EH (cell line): ENCODE results near the gene FAM25G.
"Not testable (repeated sequence)": the region's sequence is repeated elsewhere in the genome, so short reads cannot be mapped to it uniquely, and the experiment has no call there.

Experiments
- DNase-seq: peaks from one replicate; pipeline ENCODE4 v3.0.0-alpha.2; 2015; ENCODE audit warnings: low read depth

FAM25G gene

GRCh38 chr10:47465216-47465917, 26.1 kb downstream of the FAM25G start:
- not testable (repeated sequence) for DNase-seq

DNA sequence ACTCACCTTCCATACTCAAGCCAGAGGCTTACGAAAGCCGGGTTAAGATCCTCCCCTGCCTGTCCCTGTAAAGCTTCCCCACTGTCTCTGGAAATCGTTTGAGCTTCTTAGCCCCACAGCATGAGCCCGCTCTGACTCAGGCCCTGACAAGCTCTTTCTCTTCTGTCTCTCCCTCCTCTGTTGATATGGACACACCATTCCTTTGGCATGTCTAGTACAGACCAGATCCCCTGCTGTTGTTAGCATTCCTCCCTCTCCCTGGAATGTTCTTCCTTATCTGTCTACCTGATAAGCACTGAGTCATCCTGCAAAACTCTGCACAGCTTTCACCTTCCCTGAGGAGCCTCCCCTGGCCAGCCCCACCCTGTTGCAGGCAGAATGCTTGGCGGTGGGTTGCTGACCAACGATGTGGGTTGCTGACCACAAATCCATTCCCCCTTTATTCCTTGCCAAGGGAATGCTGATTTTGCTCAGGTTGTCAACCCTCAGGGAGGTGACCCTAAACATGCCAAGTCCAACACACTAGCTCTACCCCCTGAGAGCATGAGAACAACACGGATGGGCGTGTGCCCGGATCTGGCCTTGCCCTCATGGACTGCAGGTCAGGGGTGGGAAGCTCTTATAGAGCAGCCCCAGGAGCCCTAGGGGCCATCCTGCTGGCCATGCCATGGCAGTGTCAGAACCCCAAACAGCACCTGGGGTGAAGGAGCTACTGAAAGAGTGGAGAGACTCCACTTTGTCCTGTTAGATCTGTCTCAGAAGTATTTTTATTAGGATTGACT, 28.7 kb downstream of the FAM25G start:
- not testable (repeated sequence) for DNase-seq

DNA sequence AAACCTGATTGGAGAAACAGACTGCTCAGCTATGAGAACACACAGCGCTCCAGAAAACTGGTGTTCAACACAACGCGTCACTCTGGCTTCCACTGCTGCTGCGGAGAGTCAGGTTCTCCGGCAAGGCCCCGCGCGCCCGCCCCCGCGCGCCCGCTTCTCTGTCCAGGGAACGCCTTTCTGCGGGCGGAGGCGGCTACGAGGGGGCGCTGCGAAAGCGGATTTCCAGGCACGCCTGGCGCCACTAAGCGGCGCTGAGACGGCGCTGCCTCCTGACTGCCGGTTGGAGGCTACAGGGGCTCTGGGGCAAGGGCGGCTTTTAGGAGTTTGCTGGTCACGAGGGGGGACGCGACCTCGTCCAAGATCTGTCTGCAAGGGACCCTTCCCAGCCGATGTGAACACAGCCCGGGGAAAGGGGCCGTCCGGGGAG, 30.2 kb downstream of the FAM25G start:
- DNase-seq, result peak; percentile 68

DNA sequence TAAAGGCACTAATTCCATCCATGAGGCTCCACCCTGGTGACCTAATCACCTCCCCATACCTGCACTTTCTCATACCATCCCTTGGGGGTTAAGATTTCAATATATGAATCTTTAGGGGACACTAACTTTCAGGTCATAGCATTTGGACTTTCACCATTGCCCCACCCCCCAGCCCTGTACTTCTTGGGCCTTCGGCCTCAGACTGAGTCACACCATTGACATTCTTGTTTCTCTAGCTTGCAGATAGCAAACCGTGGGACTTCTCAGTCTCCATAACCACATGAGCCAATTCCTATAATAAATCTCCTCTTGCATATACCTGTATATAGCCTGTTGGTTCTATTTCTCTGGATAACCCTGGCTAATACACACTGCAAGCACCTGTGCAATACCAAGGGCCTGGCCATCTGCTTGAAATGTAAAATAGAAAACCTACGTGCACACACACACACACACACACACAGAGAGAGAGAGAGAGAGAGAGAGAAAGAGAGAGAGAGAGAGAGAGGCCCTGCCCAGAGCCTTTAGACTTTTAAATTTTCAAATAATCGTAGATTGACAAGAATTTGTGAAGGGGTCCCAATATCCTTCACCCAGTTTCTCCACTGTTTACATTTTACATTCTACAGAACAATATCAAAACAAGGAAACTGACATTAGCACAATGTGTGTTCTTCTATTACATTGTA, 32.9 kb downstream of the FAM25G start:
- DNase-seq, result peak; percentile 88

DNA sequence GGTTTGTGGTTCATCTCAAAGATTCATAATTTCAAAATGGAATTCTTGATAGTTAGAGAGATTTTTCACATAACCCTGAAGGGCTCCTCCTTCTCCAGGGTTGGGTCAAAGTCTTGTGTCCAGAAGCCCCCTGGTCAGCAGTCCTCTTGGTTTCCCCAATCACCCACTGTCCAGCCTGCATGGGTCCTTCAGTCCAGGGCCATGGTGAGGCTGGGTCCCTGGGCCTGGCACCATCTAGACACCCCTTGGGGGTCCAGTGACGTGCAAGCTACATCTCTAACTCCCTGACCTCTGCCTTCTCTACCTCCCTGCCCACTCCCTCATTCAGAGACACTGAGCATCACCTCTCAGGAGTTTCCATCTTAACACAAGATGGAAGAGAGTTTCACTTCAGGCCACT, 33.7 kb downstream of the FAM25G start:
- no peak for DNase-seq

DNA sequence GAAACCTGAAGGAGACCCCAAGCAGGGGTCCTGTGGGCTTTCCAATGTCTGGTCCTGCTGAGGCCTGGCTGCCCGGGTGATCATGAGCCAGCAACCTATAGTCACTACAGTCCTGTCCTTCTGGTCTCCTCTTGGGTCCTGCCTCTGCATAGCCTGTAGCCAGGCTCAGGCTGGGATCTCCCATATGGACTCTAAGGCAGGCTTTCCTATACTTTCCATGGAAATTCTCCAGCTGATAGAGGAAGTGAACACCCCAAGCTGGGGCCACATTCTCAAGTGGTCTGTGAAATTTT, 34.0 kb downstream of the FAM25G start:
- DNase-seq, result no peak

GRCh38 chr10:47456794-47457527, 34.5 kb downstream of the FAM25G start:
- DNase-seq, result no peak

DNA sequence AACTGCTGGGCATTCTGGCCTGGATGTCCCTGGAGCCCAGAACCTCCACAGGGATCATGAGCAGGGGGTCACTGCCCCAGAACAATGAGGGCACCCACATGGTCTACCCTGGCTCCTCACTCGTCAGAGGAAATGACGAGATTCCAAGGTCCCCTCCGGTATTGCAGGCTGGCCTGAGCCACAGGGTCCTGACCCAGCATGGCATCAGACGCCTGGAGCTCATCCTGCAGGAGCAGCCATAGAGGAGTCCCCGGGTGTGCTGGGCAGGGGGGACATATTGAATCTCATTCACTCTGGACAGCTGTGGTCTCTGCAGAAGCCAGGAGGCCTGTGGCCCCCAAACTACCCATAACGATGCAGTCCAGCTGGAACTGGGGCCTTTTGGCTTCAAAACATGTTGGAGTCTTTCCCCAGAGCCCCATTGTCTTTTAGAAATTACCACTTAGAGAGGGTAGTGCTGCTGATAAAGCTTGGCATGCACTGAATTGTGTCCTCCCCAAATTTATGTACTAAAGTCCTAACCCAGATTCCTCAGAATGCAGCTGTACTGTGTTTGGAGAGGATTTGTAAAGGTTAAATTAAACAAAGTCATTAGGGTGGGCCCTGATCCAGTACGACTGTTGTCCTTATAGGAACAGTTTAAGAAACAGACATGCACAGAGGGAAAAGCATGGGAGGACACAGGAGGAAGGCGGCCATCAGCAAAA, 35.3 kb downstream of the FAM25G start:
- no peak for DNase-seq

- DNase-seq, result not testable (repeated sequence)
Observed at GRCh38 chr10:47455350-47456078, 36.0 kb downstream of the FAM25G start.

- DNase-seq, result no peak
Observed at GRCh38 chr10:47454780-47455058, 36.8 kb downstream of the FAM25G start.

DNA sequence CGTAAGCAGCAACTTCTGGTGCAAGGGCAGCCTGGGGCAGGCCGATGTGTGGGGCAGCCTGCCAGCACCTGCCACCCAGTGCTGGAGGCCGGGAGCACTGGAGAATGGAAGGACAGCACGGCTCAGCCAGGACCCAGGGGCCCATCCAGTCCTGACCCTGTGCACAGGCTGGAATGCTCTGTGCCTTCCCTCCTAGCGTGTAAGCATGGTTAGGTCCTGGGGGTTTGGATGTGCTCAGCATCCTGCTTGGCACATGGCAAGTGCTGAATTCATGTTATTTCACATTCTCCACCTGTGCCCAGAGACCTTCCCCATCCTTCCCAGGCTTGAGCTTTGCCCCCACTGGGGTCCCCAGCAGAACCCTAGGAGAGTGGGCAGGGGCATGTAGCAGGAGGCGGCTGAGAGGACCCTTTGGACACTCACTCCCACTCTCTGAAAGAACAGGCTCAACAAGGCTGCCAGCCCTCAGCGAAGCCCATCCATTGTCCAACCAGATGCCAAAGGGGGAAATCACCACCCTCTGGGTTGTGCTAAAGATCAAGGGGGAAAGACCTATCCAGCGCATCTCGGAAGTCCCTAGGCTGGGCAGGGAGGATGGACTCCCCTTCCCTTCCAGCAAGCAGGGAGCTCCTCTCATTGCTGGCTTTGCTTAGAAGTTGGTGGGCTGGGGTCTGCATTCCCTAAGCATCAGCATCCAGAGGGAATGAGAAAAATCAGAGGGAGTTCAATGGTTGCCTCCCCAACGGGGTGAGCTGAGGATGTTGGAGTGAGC, 37.3 kb downstream of the FAM25G start:
- no peak for DNase-seq

DNA sequence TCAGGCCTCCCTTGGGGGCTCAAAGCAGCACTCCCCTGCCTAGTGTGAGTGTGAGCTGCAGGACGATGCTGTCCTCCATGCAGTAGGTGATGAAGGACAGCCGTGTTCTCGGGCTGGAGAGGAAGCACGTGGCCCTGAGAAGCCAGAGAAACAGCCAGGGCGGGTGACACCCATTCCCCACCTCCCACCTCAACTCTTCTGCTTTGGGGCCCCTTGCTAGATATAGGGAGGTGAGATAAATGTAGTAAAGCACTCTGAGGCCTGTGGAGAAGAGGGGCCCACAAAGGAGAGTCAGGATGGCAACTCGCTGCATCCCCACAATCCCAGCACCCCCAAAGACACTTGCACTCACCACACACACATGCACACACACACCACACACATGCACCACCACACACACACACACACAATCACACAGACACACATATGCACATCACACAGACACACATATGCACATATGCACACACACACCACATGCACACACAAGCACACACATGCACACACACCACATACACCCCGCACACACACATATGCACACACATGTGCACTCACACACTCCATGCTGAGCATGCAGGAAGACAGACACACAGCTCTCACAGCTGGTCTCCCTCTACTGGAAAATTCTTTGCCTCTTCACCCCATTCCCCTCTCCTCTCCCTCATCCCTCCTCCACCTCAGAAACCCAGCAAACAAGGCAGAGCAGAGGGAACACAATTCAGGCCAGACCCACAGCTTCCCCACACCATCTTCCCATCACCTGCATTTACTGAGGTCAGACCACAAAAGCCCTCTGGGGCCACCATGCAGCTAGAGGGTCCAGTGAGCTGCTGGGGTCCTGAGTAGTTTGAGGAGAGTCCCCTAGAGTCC, 38.1 kb downstream of the FAM25G start:
- DNase-seq, result no peak

DNA sequence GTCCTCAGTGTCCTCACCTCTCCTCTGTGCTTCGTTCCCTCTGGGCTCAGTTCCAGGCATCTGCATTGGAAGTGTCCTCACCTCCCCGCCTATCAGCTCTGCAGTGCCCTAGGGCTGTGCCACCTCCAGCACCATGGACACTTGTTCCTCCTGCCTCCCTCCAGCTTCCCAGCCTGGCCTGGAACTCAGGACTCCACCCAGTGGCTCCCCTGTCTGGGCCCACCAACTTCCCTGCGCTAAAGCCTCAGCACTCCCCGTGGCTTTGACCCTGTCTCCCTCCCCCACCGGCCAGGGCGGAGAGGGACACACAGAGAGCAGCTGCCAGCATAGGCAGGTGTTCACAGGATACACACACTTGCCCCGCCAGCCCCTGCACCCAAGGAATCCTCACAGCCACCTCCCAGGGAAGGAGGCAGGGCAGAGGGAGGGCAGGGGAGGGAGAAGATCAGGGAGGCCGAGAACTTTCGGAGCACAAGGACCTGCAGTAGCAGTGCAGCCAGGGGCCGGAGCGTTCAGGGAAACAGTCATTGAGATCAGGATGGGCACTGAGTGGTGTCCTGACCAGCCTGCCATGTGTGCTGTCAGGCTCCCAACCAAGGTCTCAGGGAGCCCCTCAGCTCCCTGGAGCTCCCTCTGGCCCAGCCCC, 38.9 kb downstream of the FAM25G start:
- no peak for DNase-seq

DNA sequence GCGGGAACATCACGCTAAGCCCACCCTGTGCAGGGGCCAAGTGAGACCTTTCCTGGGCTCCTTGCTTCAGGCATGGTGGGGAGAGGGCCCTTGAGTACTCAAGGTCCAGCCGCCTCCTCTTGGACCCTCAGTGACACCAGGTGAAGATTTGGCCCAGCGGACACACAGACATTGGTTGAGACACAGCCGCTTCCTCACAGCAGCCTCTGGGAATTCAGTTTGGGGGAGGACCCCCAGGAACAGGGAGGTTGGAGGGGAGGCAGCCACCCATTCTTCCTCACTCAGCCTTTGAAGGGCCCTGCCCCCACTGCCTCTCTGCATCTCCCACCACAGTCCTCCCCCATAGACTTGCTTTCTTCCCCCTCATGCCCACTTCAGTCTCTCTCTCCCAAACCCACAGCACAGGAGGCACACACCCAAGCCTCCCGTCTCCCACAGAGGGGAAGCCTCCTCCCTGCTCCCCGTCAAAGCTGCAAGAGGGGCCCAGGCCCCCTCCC, 39.5 kb downstream of the FAM25G start:
- DNase-seq, result no peak

DNA sequence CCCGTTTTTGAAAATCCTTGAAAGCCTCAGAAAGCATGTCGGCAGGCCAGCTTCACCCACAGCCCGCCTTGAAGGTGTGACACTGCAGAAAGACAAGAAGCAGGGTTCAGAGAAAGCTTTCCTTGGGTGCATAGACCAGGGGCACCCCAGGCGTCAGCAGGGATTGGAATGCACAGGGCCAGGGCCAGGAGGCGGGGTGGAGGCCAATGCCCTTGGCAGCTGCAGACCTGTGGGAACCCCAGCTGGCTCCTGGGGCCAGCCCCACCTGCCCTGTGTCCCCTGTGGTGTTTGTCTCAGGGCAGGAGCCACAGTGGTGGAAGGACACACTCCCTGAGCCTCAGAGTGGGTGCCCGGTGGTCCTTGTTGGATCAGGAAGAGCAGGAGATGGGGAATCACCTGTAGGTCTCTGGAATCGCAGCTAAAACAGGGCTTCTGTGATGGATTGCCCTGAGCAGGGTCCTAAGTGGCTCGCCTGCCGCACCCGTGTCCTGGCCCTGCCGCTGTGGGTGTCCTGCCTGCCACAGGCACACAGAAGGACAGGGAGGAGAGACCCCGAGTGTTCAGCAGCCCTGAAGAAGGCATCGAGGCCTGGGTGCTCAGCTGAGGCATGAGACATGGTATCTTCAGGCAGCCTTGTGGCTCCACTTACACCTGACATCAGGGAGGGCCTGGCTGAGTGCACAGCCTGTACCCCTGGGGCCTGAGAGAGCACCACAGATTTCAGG, 40.1 kb downstream of the FAM25G start:
- no peak for DNase-seq

DNA sequence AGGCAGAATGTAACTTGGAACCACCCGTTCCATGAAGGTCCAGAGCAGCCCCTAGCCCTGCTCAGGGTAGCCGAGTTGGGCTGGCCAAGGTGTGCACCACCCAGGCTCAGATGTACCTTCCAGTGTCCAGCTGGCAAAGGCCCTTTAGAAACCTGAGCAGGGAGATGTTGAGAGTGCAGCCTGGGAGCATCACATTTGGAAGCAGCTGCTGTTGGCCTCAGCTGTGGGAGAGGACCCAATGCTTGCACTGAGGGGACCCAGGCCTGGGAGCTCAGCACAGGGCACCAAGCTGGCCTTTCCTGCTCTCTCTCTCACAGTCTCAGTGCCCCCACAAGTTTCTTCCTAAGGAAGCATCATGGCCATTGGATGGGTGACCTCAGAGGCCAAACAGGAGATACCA, 41.1 kb downstream of the FAM25G start:
- DNase-seq, result no peak

DNA sequence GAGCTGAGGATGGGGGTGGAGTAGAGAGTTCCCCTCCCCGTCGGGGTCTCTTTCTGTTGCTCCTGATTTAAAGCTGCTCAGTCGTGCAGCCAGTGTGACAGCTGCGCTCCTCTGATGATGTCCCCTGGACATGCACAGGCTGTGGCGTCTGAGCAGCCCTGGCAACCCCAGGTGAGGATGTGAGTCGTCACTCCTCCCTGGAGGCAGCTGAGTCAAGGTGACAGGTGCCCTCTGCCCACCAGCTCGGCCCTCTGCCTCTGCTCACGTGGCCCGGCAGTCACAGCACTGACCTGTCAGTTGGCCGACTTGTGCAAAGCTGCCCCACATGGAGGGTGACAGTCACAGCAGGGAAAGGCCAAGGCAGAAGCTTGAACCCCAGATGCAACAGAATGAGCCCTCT, 41.5 kb downstream of the FAM25G start:
- DNase-seq, result no peak
